Erythroblast (primary cell): ENCODE measurements around the gene CHID1.

Experiments used
- GATA1 ChIP-seq: IDR thresholded peaks from 2 replicates; pipeline ENCODE4 v1.6.1; 2011; ENCODE audit warnings: low read depth, mild to moderate bottlenecking, control low read depth, low read length, moderate library complexity
- POLR2A ChIP-seq: IDR thresholded peaks from 2 replicates; pipeline ENCODE4 v1.6.1; 2011; ENCODE audit warnings: mild to moderate bottlenecking, low read length

- no peak for TF ChIP-seq POLR2A
- no peak for TF ChIP-seq GATA1
These were observed 25.6 kb upstream of the CHID1 start for GRCh38 chr11:936199-936598.
